ENCODE data around the gene MICAL3. TPM values are rescaled to one million over a fixed set of nuclear protein-coding genes. Genes with fewer than 3 reads are reported as not detected.

MICAL3 gene
- total and polyA plus RNA-seq, 9 of the 15 experiments (the other 6 are each of a cell fraction or from before 2014, with no cell fraction given), result 0.53 to 32.1 (median 12.3) TPM

DNA sequence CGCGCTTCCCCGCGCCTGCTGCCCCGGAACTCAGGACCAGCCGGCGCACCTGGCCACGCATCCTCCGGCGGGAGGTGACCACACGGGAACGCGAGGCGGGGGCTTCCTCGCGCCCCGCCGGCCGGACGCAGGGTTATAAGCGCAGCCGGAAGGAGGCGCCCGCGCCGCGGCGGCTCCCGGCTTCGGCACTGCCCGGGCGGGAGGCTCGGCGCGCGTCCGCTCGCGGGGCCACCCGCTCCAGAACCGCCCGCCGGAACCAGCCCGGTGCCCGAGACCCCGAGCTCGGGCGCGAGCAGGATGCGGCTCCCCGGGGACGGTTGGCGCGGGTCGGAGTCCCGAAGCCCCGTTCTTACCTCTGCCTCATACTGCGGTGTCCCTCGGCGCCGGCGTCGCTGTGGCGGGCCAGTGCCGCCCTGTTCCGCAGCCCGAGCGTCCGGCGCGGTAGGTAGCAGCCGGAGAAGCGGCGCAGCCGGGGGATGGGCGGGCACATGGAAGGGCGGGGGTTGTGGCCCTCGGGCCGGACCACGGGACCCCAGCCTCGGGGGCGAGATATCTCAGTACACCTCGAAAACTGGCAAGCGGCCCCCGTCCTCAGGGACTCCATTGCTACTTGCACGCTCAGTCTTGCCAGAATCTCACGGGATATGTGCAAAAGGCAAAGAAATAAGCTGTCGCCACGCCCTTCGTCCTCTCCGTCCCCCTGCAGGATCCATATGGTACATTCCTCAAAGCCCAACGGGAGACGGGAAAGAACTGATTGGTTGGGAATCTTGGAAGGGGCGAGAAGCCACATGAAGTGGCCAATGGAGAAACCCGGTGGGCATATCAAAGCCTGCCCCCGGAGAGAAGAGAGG, 23.1 kb downstream of the MICAL3 start (continued):
- TF ChIP-seq FIP1L1 (IDR thresholded peaks at IDR 0.05; ENCODE audit: low read depth, low read length, poor library complexity, severe bottlenecking) (peak; percentile 51), CHCHD3 (CRISPR knock-in tag; IDR thresholded peaks at IDR 0.05) (peak; percentile 61; the same call in 1 of the 2 replicates), FUS (optimal IDR thresholded peaks at IDR 0.05; ENCODE audit: low read depth, low read length) (peak; percentile 38), NFIC (IDR thresholded peaks at IDR 0.05) (peak; percentile 41; the same call in 1 of the 2 replicates), ZNF639 (CRISPR knock-in tag; conservative IDR thresholded peaks at IDR 0.05 in 1 of 2, IDR thresholded peaks at IDR 0.05 in 1 of 2) (peak in 1 of 2 experiments; percentile 66; a peak in 2 of 4 replicates), ZNF57 (CRISPR knock-in tag; IDR thresholded peaks at IDR 0.05) (0 out of 2 replicates have a peak, but pooled peaks have one; percentile 59), KLF6 (CRISPR knock-in tag; IDR thresholded peaks at IDR 0.05; ENCODE audit: borderline replicate concordance) (peak; percentile 24; the same call in 1 of the 2 replicates), MAFF (IDR thresholded peaks at IDR 0.05; ENCODE audit: low read length) (peak; percentile 75), ZNF586 (CRISPR knock-in tag; conservative IDR thresholded peaks at IDR 0.05) (no peak), MAX (CRISPR knock-in tag; IDR thresholded peaks at IDR 0.05) (peak; percentile 82), VEZF1 (CRISPR knock-in tag; IDR thresholded peaks at IDR 0.05) (peak; percentile 91), ZNF134 (CRISPR knock-in tag; conservative IDR thresholded peaks at IDR 0.05) (0 out of 2 replicates have a peak, but pooled peaks have one; percentile 31), HNRNPL (IDR thresholded peaks at IDR 0.05; ENCODE audit: low read depth, low read length) (peak; percentile 83; the same call in 1 of the 2 replicates), HEY1 (CRISPR knock-in tag; IDR thresholded peaks at IDR 0.05; ENCODE audit: borderline replicate concordance) (0 out of 2 replicates have a peak, but pooled peaks have one; percentile 23), BHLHE40 (IDR thresholded peaks at IDR 0.05; ENCODE audit: low read length) (peak; percentile 93), FOXO4 (CRISPR knock-in tag; IDR thresholded peaks at IDR 0.05) (0 out of 2 replicates have a peak, but pooled peaks have one; percentile 32), HDAC1 (IDR thresholded peaks at IDR 0.05) (peak in 1 of 2 experiments; percentile 85; a peak in 2 of 4 replicates)
- TF ChIP-seq, protein P1, sequence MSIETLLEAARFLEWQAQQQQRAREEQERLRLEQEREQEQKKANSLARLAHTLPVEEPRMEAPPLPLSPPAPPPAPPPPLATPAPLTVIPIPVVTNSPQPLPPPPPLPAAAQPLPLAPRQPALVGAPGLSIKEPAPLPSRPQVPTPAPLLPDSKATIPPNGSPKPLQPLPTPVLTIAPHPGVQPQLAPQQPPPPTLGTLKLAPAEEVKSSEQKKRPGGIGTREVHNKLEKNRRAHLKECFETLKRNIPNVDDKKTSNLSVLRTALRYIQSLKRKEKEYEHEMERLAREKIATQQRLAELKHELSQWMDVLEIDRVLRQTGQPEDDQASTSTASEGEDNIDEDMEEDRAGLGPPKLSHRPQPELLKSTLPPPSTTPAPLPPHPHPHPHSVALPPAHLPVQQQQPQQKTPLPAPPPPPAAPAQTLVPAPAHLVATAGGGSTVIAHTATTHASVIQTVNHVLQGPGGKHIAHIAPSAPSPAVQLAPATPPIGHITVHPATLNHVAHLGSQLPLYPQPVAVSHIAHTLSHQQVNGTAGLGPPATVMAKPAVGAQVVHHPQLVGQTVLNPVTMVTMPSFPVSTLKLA (conservative IDR thresholded peaks at IDR 0.05), result peak; percentile 89 to 93
- TF ChIP-seq, protein P2, sequence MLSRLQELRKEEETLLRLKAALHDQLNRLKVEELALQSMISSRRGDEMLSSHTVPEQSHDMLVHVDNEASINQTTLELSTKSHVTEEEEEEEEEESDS (CRISPR knock-in tag; IDR thresholded peaks at IDR 0.05), result no peak

Measured in K562 (cell line).